Non-pigmented ciliary epithelial cell (primary cell): ENCODE results near the gene FCHO2.
"Not testable (repeated sequence)": the region's sequence is repeated elsewhere in the genome, so short reads cannot be mapped to it uniquely, and the experiment has no call there.

Source experiments
- DNase-seq: peaks from one replicate; pipeline ENCODE4 v3.0.0-alpha.2; 2010; ENCODE audit warnings: low read depth

FCHO2 gene, protein sequence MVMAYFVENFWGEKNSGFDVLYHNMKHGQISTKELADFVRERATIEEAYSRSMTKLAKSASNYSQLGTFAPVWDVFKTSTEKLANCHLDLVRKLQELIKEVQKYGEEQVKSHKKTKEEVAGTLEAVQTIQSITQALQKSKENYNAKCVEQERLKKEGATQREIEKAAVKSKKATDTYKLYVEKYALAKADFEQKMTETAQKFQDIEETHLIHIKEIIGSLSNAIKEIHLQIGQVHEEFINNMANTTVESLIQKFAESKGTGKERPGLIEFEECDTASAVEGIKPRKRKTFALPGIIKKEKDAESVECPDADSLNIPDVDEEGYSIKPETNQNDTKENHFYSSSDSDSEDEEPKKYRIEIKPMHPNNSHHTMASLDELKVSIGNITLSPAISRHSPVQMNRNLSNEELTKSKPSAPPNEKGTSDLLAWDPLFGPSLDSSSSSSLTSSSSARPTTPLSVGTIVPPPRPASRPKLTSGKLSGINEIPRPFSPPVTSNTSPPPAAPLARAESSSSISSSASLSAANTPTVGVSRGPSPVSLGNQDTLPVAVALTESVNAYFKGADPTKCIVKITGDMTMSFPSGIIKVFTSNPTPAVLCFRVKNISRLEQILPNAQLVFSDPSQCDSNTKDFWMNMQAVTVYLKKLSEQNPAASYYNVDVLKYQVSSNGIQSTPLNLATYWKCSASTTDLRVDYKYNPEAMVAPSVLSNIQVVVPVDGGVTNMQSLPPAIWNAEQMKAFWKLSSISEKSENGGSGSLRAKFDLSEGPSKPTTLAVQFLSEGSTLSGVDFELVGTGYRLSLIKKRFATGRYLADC

DNA sequence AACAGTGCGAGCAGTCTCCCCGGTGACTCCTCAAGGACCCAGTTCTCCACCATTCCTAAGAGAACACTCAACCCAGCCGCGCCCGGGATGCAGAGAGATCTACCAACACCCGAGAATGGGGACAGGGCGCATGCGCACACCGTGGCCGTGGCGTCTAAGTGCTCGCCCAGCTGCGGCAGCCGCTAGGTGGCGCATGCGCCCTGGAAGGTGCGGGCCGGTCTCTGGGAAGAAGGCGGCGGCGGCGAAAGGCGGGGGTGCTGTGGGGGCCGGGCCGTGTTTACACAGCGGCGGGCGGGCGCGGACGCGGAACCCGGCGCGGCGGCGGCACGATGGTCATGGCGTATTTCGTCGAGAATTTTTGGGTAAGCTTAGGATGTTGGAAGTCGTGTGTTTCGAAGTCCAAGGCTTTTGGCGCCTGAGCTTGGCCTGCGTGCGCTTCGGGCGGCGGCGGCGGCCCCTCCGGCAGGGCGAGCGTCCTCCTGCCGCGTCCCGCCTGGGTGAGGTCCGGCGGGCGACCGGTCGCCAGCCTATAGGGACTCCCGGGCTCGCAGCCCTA is at the start of gene FCHO2:
Gene FCHO2, plus strand, starts transcription at position 274 of the 556 bp plus-strand sequence. Its CDS starts 56 bp downstream, at position 330.
- DNase-seq, result peak; percentile 77

DNA sequence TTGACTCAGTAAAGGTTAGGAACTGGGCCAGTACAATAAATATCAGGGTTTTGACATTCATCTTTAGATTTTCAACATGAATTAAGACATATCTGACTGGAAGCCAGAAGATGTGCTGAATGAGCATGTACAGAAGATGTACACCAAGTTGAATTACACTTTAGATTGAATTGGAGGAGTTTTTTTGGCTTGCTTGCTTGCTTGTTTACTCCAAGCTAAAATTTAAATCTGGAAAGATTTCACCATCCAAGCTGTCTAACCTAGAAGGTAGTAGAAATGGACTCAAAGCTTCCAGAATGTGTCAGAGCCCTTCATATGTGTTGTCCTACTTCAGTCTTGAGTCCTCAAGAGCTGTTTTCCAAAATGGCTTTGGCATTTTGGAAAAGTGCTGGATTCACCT is 49.0 kb upstream of the FCHO2 start:
- no peak for DNase-seq

DNA sequence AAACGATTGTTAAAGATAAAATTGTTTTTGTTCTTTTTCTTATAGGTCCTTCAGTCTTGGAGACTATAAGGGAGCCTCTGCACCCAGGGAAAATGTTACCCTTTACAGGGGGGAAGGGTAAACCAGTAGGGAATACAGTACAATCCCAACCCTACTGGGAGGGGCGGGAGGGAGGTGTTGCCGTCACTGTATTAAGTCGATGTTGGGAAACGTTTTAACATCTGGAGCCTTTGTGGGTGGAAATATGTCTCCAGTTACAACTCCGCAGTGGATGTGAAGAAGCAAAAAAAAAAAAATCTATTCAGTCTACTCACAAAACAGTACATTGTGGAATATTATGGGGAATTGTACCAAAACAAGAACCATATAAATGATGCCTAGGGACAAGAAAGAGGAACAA is 47.2 kb upstream of the FCHO2 start:
- peak; percentile 13 for DNase-seq

DNA sequence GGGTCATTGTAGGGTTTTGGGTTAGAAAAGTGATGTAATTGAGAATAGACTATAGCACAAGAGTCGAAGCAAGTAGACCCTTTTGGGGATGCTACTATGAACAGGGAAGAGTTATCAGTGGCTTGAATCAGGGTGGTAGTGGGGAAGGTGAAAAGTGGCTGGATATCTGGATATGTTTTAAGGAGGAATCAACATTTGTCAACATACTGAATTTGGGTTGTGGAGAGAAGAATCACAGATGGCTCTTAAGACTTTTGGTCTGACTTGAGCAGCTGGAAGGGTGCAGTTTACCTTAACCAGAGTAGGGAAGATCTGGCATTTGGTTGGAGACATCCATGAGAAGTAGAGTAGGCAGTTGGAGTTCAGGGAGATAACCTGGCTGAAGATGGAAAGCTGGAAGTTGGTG is 38.5 kb upstream of the FCHO2 start:
- DNase-seq, result no peak

DNA sequence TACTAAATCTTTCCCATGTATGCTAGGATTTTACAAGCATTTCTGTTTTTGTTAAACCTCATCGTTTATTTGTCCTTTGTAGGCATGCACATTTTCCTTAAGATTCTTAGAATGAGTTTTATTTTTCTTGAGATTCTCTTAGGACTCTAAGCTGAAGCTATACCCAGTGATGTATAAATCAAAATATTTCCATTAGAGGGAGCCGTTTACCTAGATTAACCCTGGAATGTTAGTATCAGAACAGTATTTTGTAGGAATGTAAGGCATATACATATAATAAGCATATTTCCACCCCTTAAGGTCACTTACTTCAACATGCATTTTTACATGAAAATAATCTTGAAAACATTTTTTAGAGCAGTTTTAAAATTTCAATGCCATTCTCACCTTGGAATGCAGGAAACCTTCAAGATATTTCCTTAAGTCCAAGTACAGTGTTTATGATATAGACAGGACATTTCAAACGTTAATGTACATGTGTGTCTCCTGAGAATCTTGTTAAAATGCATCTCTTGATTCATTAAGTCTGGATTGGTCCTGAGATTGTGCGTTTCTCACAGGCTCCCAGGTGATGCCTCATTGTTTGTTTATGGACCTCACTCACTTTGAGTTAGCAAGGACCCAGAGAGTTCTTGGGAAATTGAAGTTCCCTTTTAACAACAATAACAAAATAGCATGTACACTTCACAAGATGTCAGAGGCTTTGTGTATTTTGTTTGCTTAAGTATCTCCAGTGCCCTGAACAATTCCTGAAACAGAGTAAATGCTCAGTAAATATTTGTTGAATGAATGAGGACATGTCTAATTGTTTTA is 34.9 kb upstream of the FCHO2 start:
- DNase-seq, result no peak

DNA sequence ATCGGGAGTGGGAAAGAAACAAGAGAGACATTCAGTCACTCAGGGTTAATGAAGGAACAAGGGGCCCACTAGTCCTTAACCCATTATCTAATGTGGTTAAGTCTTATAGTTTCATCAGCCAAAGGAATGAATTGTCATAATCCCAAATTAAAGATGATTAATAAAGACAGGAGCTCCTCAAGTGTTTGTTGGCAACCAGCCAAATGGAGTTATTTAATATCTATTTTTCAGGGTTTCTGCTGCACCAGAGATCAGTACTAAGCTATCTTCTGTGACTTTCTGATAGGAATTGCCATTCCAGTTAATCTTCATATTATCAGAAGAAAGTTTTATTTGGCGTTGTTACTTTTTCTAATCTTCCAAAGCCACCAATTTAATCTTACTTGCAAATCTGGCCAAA is 34.0 kb upstream of the FCHO2 start:
- no peak for DNase-seq

DNA sequence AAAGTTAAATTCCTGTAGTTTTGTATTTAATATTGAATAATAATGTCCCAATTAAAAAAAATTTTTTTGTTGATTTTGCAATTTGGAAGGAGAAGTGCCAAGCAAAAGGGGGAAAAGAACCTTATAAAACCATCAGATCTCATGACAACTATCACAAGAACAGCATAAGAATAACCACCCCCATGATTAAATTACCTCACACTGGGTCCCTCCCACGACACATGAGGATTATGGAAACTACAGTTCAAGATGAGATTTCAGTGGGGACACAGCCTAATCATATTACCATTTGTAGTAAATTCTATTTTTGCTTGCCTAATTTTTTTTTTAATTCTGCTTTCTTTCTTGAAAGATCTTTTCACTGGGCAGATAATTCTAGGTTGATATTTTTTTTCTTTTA is 33.4 kb upstream of the FCHO2 start:
- no peak for DNase-seq

DNA sequence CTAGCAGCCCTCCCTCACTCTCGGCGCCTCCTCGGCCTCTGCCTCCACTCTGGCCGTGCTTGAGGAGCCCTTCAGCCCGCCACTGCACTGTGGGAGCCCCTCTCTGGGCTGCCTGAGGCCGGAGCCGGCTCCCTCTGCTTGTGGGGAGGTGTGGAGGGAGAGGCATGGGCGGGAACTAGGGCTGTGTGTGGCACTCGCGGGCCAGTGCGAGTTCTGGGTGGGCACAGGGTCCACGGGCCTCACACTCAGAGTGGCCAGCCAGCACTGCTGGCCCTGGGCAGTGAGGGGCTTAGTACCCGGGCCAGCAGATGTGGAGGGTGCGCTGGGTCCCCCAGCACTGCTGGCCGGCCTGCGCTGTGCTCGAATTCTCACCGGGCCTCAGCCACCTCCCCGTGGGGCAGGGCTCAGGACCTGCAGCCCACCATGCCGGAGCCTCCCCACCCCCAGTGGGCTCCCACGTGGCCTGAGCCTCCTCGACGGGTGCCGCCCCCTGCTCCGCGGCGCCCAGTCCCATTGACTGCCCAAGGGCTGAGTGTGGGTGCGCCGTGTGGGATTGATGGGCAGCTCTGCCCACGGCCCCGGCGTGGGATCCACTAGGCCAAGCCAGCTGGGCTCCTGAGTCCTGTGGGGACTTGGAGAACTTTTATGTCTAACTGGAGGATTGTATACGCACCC is 30.4 kb upstream of the FCHO2 start:
- DNase-seq, result no peak

DNA sequence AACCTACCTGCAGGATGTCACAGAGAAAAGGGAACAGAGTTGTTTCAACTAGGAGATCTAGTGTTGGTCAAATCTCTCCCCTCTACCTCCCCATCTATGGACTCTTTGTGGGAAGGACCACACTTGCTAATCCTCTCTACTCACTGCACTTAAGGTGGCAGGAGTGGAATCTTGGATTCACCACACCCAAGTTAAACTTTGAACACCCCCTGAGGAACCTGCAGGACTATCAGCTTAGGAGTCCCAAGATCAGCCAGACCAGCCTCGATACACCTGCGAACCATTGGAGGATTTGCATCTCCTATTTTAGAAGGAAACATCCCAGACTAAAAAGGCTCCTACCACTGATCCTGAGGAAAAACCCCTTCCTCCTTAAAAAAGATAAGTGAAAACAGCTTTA is 23.2 kb upstream of the FCHO2 start:
- not testable (repeated sequence) for DNase-seq

DNA sequence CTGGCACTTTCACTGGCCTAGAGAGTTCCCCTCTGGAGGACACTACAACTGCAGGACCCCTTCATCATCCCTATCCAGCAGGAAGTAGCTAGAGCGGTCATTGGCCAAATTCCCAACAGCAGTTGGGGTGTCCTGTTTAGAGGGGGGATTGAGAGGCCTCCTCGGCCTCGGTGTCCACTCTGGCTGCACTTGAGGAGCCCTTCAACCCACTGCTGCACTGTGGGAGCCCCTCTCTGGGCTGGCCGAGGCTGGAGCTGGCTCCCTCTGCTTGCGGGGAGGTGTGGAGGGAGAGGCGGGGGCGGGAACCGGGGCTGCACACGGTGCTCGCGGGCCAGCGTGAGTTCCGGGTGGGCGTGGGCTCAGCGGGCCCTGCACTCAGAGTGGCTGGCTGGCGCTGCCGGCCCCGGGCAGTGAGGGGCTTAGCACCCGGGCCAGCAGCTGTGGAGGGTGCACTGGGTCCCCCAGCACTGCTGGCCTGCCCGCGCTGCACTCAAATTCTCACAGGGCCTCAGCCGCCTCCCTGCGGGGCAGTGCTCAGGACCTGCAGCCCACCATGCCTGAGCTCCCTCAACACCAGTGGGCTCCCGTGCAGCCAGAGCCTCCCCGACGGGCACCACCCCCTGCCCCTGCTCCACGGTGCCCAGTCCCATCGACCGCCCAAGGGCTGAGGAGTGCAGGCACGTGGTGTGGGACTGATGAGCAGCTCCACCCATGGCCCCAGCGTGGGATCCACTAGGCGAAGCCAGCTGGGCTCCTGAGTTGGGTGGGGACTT is 20.7 kb upstream of the FCHO2 start:
- DNase-seq, result not testable (repeated sequence)

DNA sequence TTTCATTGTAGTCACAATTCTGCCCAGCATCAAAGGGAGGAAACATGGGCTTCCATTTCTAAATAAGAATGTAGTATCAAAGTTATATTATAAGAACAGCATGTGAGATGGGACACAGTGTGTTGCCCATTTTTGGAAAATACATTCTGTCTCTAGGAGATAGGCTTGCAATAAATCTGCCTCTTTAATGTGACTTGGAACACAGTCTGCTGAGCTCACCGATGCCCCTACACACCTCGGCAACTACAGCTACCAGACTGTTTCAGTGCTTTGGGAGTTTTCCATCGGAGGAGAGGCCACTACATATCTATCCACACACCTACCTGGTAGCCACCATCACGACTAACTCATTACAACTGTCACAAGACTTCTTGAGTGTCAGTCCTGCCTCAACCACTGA is 18.9 kb upstream of the FCHO2 start:
- DNase-seq, result no peak

DNA sequence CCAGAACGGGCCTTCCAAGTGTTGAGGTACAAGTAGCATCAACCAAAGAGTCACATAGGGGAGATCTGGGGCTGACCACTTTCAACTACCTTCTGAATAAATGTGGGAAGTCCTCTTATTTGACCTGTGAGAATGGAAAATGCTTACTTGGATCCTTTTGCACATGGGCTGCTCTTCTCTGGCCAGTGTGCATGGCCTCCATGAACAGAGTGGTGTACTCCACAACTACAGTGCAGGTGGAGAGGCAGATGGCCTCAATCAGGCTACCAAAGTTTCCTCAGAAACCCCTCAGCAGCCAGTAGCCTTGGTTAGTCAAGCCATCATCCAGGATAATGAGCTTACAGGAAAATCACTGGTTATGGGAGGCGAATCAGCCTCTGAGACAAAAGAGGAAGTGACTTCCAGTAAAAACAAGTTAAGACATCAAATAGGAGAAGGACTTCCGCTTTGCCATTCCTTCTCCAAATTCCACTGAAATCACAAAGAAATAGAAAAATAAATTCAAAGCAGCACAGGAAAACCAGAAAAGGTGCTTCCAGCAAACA is 18.3 kb upstream of the FCHO2 start:
- DNase-seq, result no peak

DNA sequence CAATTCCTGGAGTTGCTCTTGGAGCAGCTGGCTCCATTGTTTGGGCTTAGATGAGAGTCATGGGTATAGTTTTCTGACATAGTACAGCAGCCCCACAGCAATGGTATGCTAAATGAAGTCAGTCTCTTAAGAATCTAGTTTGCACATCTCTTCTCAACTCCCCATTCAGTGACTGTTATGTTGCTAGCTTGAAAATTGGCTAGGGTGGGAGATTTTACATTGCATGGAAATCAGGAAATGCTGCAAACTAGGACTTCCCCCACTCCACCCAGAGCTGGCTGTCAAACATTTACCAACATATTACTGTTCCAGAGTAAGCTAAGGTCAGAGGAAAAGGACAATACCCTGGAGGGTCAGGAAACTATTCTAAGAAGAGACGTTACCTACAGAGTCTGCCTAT is 17.6 kb upstream of the FCHO2 start:
- DNase-seq, result no peak

DNA sequence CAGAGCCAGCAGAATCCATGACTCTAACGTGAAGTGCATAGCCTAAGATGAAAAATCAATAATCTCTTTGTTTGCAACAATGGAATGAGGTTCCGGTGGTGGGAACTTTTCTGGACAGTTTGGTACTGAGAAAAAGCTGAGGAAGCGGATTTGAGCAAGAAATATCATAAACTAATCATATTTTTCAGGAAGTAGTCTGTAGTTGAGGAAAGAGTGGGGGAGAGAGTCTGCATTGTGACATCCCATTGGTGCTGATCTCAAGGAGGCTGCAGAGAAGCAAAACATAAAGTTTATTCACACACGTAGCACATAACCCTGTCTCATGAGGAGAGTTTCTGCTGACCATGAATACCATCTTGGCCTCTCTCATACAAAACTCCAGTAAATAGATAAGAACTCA is 15.8 kb upstream of the FCHO2 start:
- no peak for DNase-seq

DNA sequence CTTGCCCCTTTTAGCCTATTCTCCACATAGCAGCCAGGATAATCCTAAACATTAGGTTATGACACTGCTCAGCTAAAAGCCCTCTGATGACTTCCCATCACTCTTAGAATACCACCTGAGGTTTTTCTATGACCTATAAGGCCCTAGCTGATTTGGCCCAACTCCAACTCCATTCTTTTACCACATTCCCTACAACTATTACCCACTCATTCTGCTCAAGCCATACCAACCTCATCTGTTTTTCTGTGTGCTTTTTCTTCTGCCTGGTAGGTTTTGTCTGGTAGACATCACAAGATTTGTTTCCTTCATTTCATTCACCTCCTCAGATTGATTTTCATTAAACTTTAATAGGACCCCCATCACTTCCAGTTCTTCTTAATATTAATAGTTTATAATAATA is 12.5 kb upstream of the FCHO2 start:
- DNase-seq, result no peak

DNA sequence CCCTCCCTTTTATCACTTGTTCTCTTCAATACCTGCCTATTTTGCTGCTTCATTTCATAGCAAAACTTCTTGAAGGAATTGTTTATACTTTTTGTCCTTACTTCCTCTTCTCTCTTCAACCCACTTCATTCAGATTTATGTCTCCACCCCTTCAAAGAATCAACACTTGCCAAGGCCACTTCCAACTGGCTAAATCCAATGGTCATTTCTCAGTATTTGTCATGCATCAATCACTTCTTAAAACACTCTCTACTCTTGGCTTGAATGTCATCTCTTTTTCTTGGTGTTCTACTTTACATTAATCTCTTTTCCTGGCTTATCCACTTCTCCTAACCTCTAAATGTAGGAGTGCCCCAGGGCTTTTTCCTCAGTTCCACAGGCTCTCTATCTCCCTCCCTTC is 8.3 kb upstream of the FCHO2 start:
- no peak for DNase-seq

DNA sequence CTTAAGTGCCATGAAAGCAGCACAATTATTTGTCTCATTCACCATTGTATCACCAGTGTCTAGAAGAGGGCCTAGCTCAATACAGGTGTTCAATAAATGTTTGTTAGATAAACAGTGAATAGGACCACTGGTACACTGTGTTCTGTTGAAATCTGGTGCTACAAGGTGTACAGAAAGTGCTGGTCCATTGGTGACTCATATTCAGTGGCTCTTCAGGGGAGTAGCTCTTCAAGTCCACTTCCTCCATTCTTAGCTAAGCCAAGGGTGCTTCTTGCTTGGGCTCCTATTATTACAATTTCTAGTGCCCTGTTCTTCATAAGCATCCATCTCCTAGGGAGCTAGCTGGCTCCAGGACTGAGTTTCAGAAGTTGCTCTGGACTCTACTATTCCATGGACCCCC is 6.4 kb upstream of the FCHO2 start:
- DNase-seq, result no peak

DNA sequence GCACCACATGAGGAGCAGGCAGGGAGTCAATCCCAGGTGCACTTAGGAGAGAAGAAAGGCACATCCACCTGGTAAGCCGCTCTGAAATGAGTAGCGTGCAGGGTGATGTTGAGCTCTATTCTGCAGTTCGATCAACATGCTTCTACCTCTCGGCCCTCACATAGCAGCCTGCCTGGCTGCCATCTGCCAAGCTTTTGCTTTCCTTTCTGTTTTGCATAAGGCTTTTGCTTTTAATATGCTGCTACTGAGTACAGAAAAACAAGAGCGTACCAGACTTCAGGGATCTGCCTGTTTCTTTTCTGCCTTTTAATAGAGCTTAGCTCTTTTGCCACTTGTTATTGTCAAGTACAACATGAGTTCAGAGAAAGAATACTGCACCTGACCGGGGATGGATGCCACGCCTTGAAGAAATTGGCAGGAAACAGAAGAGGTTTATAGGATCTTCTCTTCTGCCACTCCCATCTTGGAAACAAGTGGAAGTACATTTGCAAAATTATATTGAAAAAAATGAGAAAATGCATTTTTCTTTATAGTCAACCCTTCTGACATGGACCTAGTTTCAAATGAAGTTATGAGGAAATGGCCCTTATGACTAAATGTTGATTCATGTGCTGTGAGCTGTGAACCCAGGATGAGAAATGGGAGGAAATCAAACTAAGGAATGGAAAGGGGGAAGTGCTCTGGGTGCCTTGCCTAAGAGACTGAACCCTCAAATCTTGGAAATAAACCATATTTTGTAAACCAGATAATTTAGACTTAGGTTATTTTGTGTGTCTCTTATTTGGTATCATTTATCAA is 4.0 kb upstream of the FCHO2 start:
- peak; percentile 47 for DNase-seq

DNA sequence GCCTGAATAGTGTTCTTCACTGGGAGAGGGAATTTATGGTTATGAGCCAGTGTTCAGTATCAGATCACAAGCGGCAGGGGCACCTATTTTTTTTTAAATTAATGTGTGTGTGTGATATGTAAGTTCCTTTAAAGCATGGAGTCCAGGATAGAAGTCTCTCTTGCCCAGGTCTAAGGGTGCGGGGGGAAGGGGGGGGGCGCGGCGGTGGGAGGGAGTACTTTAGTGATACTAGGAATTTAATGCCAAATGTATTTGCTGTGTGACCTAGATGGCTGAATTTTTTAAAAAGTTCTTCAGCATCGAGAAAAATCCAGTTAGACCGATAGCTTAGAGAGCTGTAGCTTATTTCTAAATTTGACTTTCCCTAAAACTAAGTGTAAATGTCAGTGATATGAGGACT is 1.5 kb upstream of the FCHO2 start:
- no peak for DNase-seq
